GM12873 (cell line): ENCODE measurements around the gene FAM200A.

Experiments
- CTCF ChIP-seq: IDR thresholded peaks from 2 replicates; pipeline ENCODE4 v1.5.1; 2012; ENCODE audit warnings: low read depth, mild to moderate bottlenecking, moderate library complexity, low read length, control low read depth; ENCODE audit not compliant: insufficient read depth; ENCODE audit errors: missing control alignments

Gene FAM200A

GRCh38 chr7:99504603-99505323 is 47.2 kb downstream of the FAM200A start, which contains the start of gene ZKSCAN5:
Gene ZKSCAN5 (plus strand): TSS chr7:99504662. CDS start chr7:99506045, 1,383 bp downstream.
- TF ChIP-seq CTCF, result no peak

DNA sequence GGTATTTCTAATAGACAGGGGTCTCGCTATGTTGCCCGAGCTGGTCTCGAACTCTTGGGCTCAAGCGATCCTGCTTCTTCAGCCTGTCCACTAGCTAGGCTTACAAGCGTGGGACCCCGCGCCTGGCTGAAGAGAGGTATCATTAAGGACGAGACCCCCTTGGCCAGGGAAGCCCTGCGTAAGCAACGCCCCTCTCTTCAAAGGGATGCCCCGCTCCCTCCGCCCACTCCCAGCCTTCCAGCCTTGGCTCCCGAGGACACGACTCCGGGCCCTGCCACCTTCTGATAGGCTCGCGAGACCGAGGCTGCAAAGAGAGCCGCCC is 47.7 kb downstream of the FAM200A start:
- no peak for TF ChIP-seq CTCF

DNA sequence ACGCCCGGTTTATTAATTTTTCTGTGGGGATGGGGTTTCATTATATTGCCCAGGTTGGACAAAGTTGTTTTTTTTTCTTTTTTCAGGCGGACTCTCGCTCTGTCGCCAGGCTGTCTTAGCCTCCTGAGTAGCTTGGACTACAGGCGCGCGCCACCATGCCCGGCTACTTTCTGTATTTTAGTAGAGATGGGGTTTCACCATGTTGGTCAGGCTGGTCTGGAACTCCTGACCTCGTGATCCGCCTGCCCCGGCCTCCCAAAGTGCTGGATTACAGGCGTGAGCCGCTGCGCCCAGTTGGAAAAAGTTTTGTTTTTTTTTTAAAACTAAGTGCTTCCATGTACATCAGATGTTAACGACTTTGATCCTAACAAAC is 51.3 kb downstream of the FAM200A start:
- no peak for TF ChIP-seq CTCF

DNA sequence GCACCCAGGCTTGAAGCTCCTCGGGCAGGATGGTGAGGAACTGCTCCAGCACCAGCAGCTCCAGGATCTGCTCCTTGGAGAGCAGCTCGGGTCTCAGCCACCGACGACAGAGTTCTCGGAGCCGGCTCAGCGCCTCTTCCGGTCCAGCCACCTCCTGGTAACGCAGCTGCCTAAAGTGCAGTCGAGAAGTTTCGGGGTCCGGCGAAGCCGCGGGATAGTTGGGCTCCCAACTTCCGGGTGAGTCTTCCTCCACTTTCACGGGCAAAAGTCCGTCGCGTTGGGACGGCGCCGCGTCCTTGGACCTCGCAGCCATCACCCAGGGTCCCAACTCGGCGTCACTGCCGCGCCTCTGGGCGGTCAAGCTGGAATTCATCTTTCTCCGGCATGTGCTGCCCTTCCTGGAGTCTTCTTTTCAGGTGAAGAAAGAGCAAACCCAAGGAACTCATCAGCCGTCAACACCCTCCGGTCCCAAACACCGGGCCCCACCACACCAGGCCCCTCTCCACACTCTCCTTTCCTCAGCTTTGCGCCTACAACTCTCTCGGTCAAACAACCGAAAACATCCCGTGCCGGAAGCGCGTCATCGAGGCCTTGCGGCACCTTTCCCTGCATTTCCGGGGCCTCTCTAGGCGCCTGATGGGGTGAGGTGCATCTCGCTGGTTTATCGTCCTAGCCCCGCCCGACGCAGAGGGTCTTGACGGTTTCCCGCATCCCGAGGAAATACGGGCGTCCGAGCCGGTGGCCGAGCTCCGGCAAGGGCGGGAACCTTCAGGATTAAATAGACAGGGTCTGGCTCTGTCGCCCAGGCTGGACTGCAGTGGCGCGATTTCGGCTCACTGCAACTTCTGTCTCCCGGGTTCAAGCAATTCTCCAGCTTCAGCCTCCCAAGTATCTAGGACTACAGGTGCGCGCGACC is 51.9 kb downstream of the FAM200A start, which contains the start of gene ZNF394:
ZNF394 (minus strand) TSS at position 561 of the 916 bp plus-strand sequence; CDS start at position 373, 188 bp downstream.
- TF ChIP-seq CTCF, result peak; percentile 12

- no peak for TF ChIP-seq CTCF
Observed at GRCh38 chr7:99499371-99499720, 52.6 kb downstream of the FAM200A start.

DNA sequence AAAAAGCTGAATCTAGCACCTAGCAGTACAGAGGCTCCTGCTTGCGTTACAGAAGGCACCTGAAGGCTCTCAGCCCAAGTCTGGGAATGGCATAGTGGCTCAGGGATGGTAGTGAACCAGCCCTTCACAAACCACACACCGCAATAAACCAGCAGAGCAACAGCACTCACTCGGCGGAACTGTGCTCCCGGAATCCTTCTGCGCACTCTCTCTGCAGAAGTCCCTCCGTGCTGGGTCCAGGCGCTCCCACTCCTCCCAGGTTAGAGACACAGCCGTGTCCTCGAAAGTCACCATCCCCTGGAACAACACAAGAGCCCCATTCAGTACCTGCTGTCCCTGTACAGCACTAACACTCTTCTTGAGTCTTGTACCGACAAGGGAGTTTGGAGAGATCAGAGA is 53.4 kb downstream of the FAM200A start:
- TF ChIP-seq CTCF, result no peak
